Hepatocyte (in vitro differentiated cells): ENCODE measurements around the gene SLC26A4.

Source experiments
- CTCF ChIP-seq: fragments of 200-600 bp; sonication (generic); IDR thresholded peaks from 2 replicates; pipeline ENCODE4 v1.5.1; 2016; ENCODE audit warnings: antibody characterized with exemption, mild to moderate bottlenecking; ENCODE audit not compliant: poor library complexity
- EZH2 ChIP-seq: fragments of 200-600 bp; sonication (generic); IDR thresholded peaks from 2 replicates; pipeline ENCODE4 v1.6.1; 2016; ENCODE audit warnings: antibody characterized with exemption, mild to moderate bottlenecking, borderline replicate concordance

DNA sequence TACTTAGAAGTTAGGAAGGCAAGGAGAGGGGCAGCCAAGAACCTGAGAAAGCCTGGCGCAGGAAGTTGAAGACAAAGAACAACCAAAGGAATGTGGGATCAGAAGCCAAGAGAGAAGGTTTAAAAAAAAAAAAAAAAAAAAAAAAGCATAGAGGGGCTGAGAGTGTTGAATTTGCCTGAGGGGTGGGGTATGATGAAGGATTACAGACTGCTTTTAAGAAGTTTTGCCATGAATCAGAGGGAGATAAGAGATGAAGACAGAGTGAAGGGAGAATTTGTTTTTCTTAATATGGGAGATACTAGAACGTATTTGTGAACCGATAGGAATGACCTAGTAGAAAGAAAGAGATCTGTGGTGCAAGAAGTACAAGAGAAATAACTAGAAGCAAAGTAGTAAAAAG lies 6.7 kb downstream of the SLC26A4 start:
- TF ChIP-seq CTCF (no peak), EZH2 (no peak)
